Neural cell (in vitro differentiated cells): Measurements from ENCODE around the gene KCNJ8. TPM values are rescaled to one million over a fixed set of nuclear protein-coding genes. Genes with fewer than 3 reads are reported as not detected.

Experiments used
- H2AFZ ChIP-seq: fragments of 200-600, 300-800 bp; sonication (generic), shearing (Covaris generic); 2 replicates; pipeline ENCODE4 v1.6.0; 2014; ENCODE audit warnings: low read depth, mild to moderate bottlenecking, antibody characterized with exemption, low read length, moderate library complexity
- H3F3A ChIP-seq: fragments of 200-600 bp; shearing (Covaris generic); 2 replicates; pipeline ENCODE4 v1.6.1; 2016; ENCODE audit warnings: mild to moderate bottlenecking, moderate library complexity, mixed read lengths, antibody characterized with exemption, low read length; ENCODE audit not compliant: insufficient read depth, poor library complexity, severe bottlenecking
- H3K27ac ChIP-seq: fragments of 200-600, 300-800 bp; sonication (generic), shearing (Covaris generic); 2 replicates; pipeline ENCODE4 v1.5.1; 2014; ENCODE audit warnings: mild to moderate bottlenecking, low read length, moderate library complexity
- H3K27me3 ChIP-seq: fragments of 300-800, 200-600 bp; sonication (generic), shearing (Covaris generic); 2 replicates; pipeline ENCODE4 v1.6.0; 2014; ENCODE audit warnings: mild to moderate bottlenecking, low read depth, low read length, moderate library complexity; ENCODE audit not compliant: insufficient read depth
- H3K36me3 ChIP-seq: fragments of 300-800, 200-600 bp; sonication (generic), shearing (Covaris generic); 2 replicates; pipeline ENCODE4 v1.5.1; 2014; ENCODE audit warnings: mild to moderate bottlenecking, antibody characterized with exemption, low read length, moderate library complexity; ENCODE audit not compliant: insufficient read depth
- H3K4me2 ChIP-seq: fragments of 300-800, 200-600 bp; sonication (generic), shearing (Covaris generic); 2 replicates; pipeline ENCODE4 v1.6.0; 2014; ENCODE audit warnings: mild to moderate bottlenecking, low read length
- H3K4me3 ChIP-seq: fragments of 300-800, 200-600 bp; sonication (generic), shearing (Covaris generic); 2 replicates; pipeline ENCODE4 v1.5.1; 2014; ENCODE audit warnings: mild to moderate bottlenecking, low read length, moderate library complexity
- H3K79me2 ChIP-seq: fragments of 200-600 bp; shearing (Covaris generic); replicated peaks from 2 replicates; pipeline ENCODE4 v1.6.0; 2014; ENCODE audit warnings: mild to moderate bottlenecking, low read length, moderate library complexity; ENCODE audit not compliant: insufficient read depth
- H3K9ac ChIP-seq: fragments of 300-800, 200-600 bp; sonication (generic), shearing (Covaris generic); 2 replicates; pipeline ENCODE4 v1.6.1; 2016; ENCODE audit warnings: mild to moderate bottlenecking, low read length, mixed read lengths
- H3K9me2 ChIP-seq: fragments of 200-600 bp; shearing (Covaris generic); 2 replicates; pipeline ENCODE4 v1.6.1; 2016; ENCODE audit warnings: mild to moderate bottlenecking, low read length, mixed read lengths; ENCODE audit not compliant: insufficient read depth
- H3K9me3 ChIP-seq: fragments of 200-600, 300-800 bp; sonication (generic), shearing (Covaris generic); 2 replicates; pipeline ENCODE4 v1.6.1; 2016; ENCODE audit warnings: mild to moderate bottlenecking, mixed run types, low read length, moderate library complexity, mixed read lengths
- H4K20me1 ChIP-seq: fragments of 200-600 bp; shearing (Covaris generic); 2 replicates; pipeline ENCODE4 v1.6.1; 2016; ENCODE audit warnings: mild to moderate bottlenecking, mixed run types; ENCODE audit not compliant: insufficient read depth
- CTCF ChIP-seq: fragments of 450-650 bp; IDR thresholded peaks from 2 replicates; pipeline ENCODE4 v1.5.1; 2014; ENCODE audit warnings: antibody characterized with exemption, mild to moderate bottlenecking, moderate library complexity; ENCODE audit not compliant: poor library complexity, severe bottlenecking
- EP300 ChIP-seq: fragments of 450-650 bp; conservative IDR thresholded peaks from 2 replicates; pipeline ENCODE4 v1.6.1; 2014; ENCODE audit warnings: antibody characterized with exemption, mild to moderate bottlenecking, moderate library complexity; ENCODE audit not compliant: poor library complexity, severe bottlenecking
- EZH2 ChIP-seq: fragments of 200-600, 300-800 bp; shearing (Covaris generic), sonication (generic); IDR thresholded peaks from 2 replicates; pipeline ENCODE4 v1.6.1; 2014; ENCODE audit warnings: antibody characterized with exemption, low read length, borderline replicate concordance, mild to moderate bottlenecking; ENCODE audit not compliant: insufficient read depth, poor library complexity, severe bottlenecking
- MXI1 ChIP-seq: fragments of 450-650 bp; conservative IDR thresholded peaks from 2 replicates; pipeline ENCODE4 v1.6.1; 2014; ENCODE audit warnings: antibody characterized with exemption, mild to moderate bottlenecking; ENCODE audit not compliant: poor library complexity, severe bottlenecking
- POLR2AphosphoS5 ChIP-seq: IDR thresholded peaks from 2 replicates; pipeline ENCODE4 v1.6.1; 2012
- RAD21 ChIP-seq: fragments of 450-650 bp; conservative IDR thresholded peaks from 2 replicates; pipeline ENCODE4 v1.6.1; 2014; ENCODE audit warnings: antibody characterized with exemption, mild to moderate bottlenecking, moderate library complexity
- REST ChIP-seq: IDR thresholded peaks from 2 replicates; pipeline ENCODE4 v1.6.1; 2012; ENCODE audit warnings: borderline replicate concordance
- SMC3 ChIP-seq: fragments of 450-650 bp; conservative IDR thresholded peaks from 2 replicates; pipeline ENCODE4 v1.6.1; 2014; ENCODE audit warnings: antibody characterized with exemption, mild to moderate bottlenecking, moderate library complexity; ENCODE audit not compliant: poor library complexity
- TAF1 ChIP-seq: IDR thresholded peaks from 2 replicates; pipeline ENCODE4 v1.6.1; 2012; ENCODE audit warnings: low read depth
- polyA plus RNA-seq: library from polyadenylated mRNA; depleted of rRNA; stranded (reverse); fragments of >200 nt; gene quantifications from 2 replicates; pipeline ENCODE4 v1.2.3, GENCODE V29; 2014

KCNJ8 gene
- polyA plus RNA-seq, 1 donor from 2014 or later = not detected

DNA sequence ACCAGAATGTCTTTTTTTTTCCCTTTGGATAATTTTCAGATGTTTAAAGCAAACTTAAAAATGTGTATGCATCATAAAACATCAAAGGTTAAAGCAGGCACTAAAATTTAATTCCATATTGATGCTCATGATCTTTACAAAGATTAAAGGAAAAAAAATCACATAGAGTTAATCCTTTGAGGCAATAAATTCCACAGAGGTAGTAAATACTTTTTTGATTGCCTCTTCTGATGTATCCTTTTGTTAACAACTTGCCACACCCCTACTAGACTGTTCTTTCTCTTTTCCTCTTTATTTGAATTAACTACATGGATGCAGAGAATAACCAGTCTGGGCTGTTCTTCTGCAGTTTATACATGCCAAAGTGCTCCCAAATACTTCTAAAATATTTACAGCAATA, 45.2 kb upstream of the KCNJ8 start:
- no peaks in the 10 kb centered on the region for H3K79me2 ChIP-seq
- H3F3A ChIP-seq = no peaks in the 10 kb centered on the region
- no peaks in the 10 kb centered on the region for H4K20me1 ChIP-seq
- H3K27me3 ChIP-seq = no peaks in the 10 kb centered on the region
- no peaks in the 10 kb centered on the region for H3K9me2 ChIP-seq
- H3K9me3 ChIP-seq = no peaks in the 10 kb centered on the region
- H3K36me3 ChIP-seq = no peaks in the 10 kb centered on the region
- no peak overlapping the region for H3K4me2 ChIP-seq
- H3K27ac ChIP-seq = no peak overlapping the region
- no peak overlapping the region for H3K9ac ChIP-seq
- no peak overlapping the region for H2AFZ ChIP-seq
- TF ChIP-seq SMC3 (no peak), CTCF (no peak), MXI1 (no peak), EP300 (no peak), REST (no peak), RAD21 (no peak), POLR2AphosphoS5 (no peak), EZH2 (no peak), TAF1 (no peak)
- H3K4me3 ChIP-seq = no peak overlapping the region

DNA sequence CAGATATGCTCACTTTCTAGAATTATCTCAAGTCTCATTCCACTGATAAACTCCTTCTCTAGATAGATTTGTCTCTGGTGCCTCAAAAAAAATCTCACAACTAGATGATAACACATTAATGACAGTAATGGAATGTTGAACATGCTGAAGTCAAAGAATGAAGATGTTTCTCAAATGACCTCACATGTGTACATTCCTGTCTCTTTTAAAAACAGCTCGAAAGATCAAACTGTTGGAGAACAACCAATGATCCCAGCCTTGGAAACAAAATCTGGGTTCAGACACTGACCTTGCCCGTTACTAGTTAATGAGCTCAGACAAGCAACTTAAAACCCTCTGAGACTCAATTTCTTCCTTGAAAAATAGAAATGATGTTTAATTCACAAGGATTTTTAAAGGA, 44.7 kb upstream of the KCNJ8 start:
- no peak overlapping the region for H2AFZ ChIP-seq

DNA sequence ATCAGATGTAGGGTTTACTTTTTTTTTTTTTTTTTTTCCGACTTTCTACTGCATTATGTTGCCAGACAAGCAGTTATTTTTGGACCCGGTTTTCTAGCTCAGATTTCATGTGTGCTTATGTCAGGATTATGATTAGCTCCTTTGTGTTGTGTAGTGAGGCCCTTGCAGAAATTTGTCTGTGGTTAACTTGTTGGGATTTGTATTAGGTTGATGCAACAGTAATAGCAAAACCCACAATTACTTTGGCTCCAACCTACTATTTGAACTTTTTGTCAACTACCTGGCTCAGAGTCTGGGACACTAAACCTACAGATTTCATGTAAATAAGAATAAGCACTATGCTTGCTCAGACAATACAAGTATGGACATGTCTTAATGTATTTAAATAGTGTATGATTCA, 44.1 kb upstream of the KCNJ8 start:
- Histone ChIP-seq H3K27me3 (no peaks in the 10 kb centered on the region), H3K36me3 (no peaks in the 10 kb centered on the region), H3F3A (no peaks in the 10 kb centered on the region), H3K4me2 (no peak overlapping the region), H3K9me2 (no peaks in the 10 kb centered on the region), H3K79me2 (no peaks in the 10 kb centered on the region), H3K9me3 (no peaks in the 10 kb centered on the region), H3K27ac (no peak overlapping the region), H3K4me3 (no peak overlapping the region), H3K9ac (no peak overlapping the region), H2AFZ (no peak overlapping the region), H4K20me1 (no peaks in the 10 kb centered on the region)
- TF ChIP-seq REST (no peak), EZH2 (no peak)

More for the DNA sequence above, 44.7 kb upstream of the KCNJ8 start:
- Histone ChIP-seq H3K27ac (no peak overlapping the region), H3K36me3 (no peaks in the 10 kb centered on the region), H3K9me3 (no peaks in the 10 kb centered on the region), H3K4me3 (no peak overlapping the region), H3F3A (no peaks in the 10 kb centered on the region), H3K79me2 (no peaks in the 10 kb centered on the region), H3K9me2 (no peaks in the 10 kb centered on the region), H3K27me3 (no peaks in the 10 kb centered on the region), H4K20me1 (no peaks in the 10 kb centered on the region), H3K4me2 (no peak overlapping the region), H3K9ac (no peak overlapping the region)
- no peak for TF ChIP-seq SMC3
